Progenitor cell of endocrine pancreas (in vitro differentiated cells): ENCODE results near the gene SLC6A6. TPM values are rescaled to one million over a fixed set of nuclear protein-coding genes. Genes with fewer than 3 reads are reported as not detected.

Source experiments
- DNase-seq: peaks from one replicate; pipeline ENCODE4 v3.0.0; 2021; ENCODE audit warnings: low spot score; ENCODE audit not compliant: unreplicated experiment
- H3K27ac Mint-ChIP-seq: 2 replicates; pipeline ENCODE4 v1.8.0; 2021; ENCODE audit warnings: mild to moderate bottlenecking, moderate library complexity, mixed read lengths
- H3K27me3 Mint-ChIP-seq: 2 replicates; pipeline ENCODE4 v1.8.0; 2021; ENCODE audit warnings: mixed read lengths
- H3K36me3 Mint-ChIP-seq: 2 replicates; pipeline ENCODE4 v1.8.0; 2022; ENCODE audit warnings: mixed read lengths; ENCODE audit not compliant: insufficient read depth
- H3K4me1 Mint-ChIP-seq: 2 replicates; pipeline ENCODE4 v1.8.0; 2021; ENCODE audit warnings: low read depth, mixed read lengths
- H3K4me3 Mint-ChIP-seq: 2 replicates; pipeline ENCODE4 v1.8.0; 2021; ENCODE audit warnings: low read depth, mild to moderate bottlenecking, moderate library complexity, mixed read lengths
- H3K9me3 Mint-ChIP-seq: 2 replicates; pipeline ENCODE4 v1.8.0; 2021; ENCODE audit warnings: low read depth, mixed read lengths
- total RNA-seq: library from RNA; stranded (reverse); gene quantifications from 2 replicates; pipeline ENCODE4 v1.2.1, GENCODE V29; 2021
- TF ChIP-seq, protein P1 (sequence below): fragments of 200-600 bp; sonication (generic); IDR thresholded peaks from one replicate; pipeline ENCODE4 v1.5.0; 2021; ENCODE audit warnings: antibody characterized with exemption, mild to moderate bottlenecking; ENCODE audit not compliant: unreplicated experiment

The SLC6A6 gene
- total RNA-seq, 1 donor from 2014 or later, result 23.8 TPM

DNA sequence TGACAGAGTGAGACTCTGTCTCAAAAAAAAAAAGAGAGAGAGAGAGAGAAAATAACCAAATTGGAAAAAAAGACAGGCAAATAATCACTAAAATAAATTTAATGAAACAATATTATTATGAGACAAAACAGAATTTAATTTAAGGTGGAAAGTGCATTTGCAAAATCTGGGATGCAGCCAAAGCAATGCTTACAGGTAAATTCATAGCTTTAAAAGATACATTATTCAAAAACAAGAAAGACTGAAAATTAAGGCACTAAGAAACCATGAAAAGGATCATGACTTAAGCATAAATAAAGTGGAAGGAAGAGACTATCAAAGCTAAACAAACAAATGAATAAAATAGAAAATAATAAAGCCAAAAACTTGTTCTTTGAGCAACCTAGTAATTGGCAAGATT lies 100.1 kb downstream of the SLC6A6 start:
- TF ChIP-seq, protein P1, sequence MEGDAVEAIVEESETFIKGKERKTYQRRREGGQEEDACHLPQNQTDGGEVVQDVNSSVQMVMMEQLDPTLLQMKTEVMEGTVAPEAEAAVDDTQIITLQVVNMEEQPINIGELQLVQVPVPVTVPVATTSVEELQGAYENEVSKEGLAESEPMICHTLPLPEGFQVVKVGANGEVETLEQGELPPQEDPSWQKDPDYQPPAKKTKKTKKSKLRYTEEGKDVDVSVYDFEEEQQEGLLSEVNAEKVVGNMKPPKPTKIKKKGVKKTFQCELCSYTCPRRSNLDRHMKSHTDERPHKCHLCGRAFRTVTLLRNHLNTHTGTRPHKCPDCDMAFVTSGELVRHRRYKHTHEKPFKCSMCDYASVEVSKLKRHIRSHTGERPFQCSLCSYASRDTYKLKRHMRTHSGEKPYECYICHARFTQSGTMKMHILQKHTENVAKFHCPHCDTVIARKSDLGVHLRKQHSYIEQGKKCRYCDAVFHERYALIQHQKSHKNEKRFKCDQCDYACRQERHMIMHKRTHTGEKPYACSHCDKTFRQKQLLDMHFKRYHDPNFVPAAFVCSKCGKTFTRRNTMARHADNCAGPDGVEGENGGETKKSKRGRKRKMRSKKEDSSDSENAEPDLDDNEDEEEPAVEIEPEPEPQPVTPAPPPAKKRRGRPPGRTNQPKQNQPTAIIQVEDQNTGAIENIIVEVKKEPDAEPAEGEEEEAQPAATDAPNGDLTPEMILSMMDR, result no peak
- peaks cover 18% of the 10 kb centered on the region for H3K36me3 Mint-ChIP-seq
- H3K4me3 Mint-ChIP-seq, result no peak overlapping the region
- no peak for DNase-seq
- H3K9me3 Mint-ChIP-seq, result peaks cover 23% of the 10 kb centered on the region
- no peak overlapping the region for H3K27ac Mint-ChIP-seq
- H3K27me3 Mint-ChIP-seq, result peaks cover 1% of the 10 kb centered on the region
- H3K4me1 Mint-ChIP-seq, result no peaks in the 10 kb centered on the region

DNA sequence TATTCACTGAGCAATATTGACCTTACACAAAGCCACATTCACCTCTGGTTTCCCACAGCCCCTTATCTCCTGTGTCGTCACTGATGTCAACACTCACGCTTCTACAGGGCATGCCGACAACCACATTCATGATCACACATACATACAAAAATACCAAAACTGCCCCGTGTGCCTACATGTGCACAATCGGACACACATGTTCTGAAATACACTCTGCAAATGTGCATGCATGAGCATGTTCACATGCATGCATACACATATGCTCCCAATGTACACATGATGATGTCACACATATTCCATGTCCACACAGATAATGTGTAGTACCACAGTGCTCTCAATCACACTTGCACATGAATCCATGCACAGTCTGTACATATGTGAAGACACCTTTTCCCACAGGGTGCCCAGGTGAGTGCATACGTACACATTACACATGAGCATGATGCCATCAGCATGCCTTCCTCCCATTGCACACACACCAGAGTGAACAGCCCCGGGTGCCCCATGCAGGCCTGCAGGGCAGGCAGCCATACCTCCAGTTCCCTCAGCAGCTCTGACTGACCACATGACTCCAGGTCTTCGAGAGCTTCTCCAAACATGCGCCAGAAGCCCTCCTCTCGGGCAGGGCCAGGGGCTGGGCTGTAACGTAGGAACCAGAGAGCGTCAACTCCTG lies 100.8 kb downstream of the SLC6A6 start:
- TF ChIP-seq, protein P1, result no peak
- peak overlapping the region; percentile 1 for H3K27ac Mint-ChIP-seq
- H3K4me1 Mint-ChIP-seq, result no peaks in the 10 kb centered on the region
- H3K4me3 Mint-ChIP-seq, result no peak overlapping the region
- H3K27me3 Mint-ChIP-seq, result no peaks in the 10 kb centered on the region
- peaks cover 18% of the 10 kb centered on the region for H3K36me3 Mint-ChIP-seq
- peaks cover 23% of the 10 kb centered on the region for H3K9me3 Mint-ChIP-seq
- no peak for DNase-seq

DNA sequence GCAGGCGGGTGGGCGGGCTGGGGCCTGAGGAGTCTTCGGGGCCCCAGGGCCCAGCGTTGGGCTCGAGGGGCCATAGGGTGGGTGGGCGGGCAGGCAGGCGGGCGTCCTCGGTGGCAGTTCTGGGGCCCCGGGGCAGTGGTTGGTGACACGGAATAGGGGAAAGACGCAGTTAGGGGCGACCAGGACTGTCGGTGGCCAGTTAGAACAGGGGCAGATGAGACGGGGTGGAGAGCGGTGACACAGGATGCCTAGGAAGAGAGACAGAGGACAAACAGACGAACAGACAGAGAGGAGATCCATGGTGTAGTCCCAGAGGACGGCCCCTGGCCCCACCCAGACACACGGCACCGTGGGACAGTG lies 101.3 kb downstream of the SLC6A6 start:
- no peaks in the 10 kb centered on the region for H3K4me1 Mint-ChIP-seq
- no peaks in the 10 kb centered on the region for H3K27me3 Mint-ChIP-seq
- TF ChIP-seq, protein P1, result no peak
- DNase-seq, result no peak
- H3K4me3 Mint-ChIP-seq, result no peak overlapping the region
- peak overlapping the region; percentile 80 for H3K27ac Mint-ChIP-seq
- peaks cover 18% of the 10 kb centered on the region for H3K36me3 Mint-ChIP-seq
- H3K9me3 Mint-ChIP-seq, result peaks cover 23% of the 10 kb centered on the region

DNA sequence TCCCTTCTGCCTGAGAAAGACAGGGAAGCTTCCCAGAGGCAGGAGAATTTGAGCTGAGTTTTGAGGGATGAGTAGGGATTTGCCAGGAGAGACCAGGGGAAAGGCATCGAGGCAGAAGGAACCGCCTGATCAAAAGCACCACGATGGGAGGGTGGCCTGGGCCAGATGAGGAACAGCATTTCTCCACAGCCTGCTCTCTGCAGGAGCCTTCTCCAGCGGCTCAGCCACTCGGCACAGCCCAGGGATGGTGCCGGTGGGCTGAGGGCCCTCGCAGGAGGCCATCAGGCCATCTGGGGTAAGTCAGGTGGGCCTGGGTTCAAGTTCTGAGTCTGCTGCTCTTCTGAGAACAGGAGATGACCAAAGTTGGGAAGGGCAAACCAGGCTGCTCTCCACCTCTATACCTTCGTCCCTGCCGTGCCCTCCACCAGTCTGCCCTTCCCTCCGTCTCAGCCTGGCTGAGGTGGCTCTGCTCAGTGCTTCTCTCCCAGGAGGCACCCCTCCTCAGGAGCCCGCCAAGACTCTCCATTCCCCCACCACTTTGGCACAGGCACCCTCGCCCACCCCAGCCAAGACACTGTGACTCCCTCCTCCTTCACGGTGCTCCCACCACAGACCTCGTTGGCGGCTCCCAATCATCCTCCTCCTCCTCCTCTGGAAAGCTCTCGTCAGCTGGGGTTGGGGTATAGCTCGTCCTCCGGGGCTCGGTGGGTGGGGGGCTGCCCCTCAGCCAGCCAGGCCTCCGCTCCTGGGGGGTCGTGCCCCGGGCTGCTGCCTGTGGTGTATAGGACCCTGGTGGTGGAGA lies 102.8 kb downstream of the SLC6A6 start:
- peaks cover 13% of the 10 kb centered on the region for H3K36me3 Mint-ChIP-seq
- no peak for DNase-seq
- H3K9me3 Mint-ChIP-seq, result peaks cover 20% of the 10 kb centered on the region
- no peaks in the 10 kb centered on the region for H3K4me1 Mint-ChIP-seq
- no peak overlapping the region for H3K4me3 Mint-ChIP-seq
- no peaks in the 10 kb centered on the region for H3K27me3 Mint-ChIP-seq
- no peak overlapping the region for H3K27ac Mint-ChIP-seq
- TF ChIP-seq, protein P1, result no peak

DNA sequence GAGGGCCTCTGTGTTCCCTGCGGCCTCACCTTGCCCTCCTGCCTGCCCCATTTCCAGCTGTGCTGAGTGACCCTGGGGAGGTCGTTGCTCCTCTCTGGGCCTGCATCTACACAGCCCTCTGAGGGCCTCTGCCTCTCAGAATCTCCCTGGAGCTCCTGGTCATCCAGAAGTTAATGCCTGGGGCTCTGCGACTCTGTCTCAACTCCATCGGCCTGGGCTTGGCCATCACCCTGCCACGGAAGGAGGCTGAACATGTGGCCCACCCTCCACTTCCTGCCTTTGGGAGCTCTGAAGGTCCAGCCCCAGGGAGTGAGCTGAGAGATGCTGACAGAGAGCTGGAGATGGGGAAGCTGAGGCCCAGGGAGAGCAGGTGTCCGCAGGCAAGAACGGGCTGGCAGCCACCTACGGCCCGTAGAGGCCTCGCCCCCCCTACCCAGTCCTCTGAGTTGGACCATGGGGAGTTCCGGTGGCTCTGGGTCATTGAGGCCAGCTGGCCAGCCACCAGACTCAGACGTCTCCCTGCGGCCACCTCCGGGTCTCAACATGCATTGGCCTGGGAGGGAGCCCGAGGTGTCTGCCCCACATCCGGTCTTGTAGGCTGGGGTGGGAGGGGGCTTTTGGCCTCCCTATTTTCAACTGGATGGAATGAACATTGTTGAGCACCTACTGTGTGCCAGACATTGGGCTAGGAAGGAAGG lies 103.5 kb downstream of the SLC6A6 start:
- TF ChIP-seq, protein P1, result no peak
- Mint-ChIP-seq H3K27ac (no peak overlapping the region), H3K27me3 (peaks cover 4% of the 10 kb centered on the region), H3K36me3 (peaks cover 10% of the 10 kb centered on the region), H3K4me3 (no peak overlapping the region), H3K9me3 (peaks cover 14% of the 10 kb centered on the region), H3K4me1 (no peaks in the 10 kb centered on the region)
- no peak for DNase-seq
